HFF-Myc (cell line): ENCODE measurements around the gene ACP4.
"Not testable (repeated sequence)": the region's sequence is repeated elsewhere in the genome, so short reads cannot be mapped to it uniquely, and the experiment has no call there.

ENCODE experiments used
- DNase-seq: peaks from one replicate; pipeline ENCODE4 v3.0.0-alpha.2; 2011; ENCODE audit warnings: low read depth; ENCODE audit errors: extremely low read depth
- H3K4me3 ChIP-seq: replicated peaks from 2 replicates; pipeline ENCODE4 v1.5.1; 2011; ENCODE audit warnings: low read depth, mild to moderate bottlenecking, control low read depth, low read length
- TF ChIP-seq, protein P1 (sequence below): IDR thresholded peaks from 2 replicates; pipeline ENCODE4 v1.5.1; 2012; ENCODE audit warnings: mild to moderate bottlenecking, low read depth, low read length, control low read depth; ENCODE audit errors: missing control alignments

Gene ACP4, protein sequence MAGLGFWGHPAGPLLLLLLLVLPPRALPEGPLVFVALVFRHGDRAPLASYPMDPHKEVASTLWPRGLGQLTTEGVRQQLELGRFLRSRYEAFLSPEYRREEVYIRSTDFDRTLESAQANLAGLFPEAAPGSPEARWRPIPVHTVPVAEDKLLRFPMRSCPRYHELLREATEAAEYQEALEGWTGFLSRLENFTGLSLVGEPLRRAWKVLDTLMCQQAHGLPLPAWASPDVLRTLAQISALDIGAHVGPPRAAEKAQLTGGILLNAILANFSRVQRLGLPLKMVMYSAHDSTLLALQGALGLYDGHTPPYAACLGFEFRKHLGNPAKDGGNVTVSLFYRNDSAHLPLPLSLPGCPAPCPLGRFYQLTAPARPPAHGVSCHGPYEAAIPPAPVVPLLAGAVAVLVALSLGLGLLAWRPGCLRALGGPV

DNA sequence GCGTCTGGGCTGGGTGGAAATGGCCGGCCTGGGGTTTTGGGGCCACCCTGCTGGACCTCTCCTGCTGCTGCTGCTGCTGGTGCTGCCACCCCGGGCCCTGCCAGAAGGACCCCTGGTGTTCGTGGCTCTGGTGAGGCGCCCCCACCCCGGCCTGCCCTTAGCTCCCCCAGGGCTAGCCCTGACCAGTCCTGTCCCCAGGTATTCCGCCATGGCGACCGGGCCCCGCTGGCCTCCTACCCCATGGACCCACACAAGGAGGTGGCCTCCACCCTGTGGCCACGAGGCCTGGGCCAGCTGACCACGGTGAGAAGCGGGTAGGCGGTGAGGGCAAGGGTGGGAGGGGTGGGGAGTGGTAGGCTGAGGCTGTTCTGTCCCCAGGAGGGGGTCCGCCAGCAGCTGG, at the start of gene ACP4:
Gene ACP4 (plus strand): TSS at position 20 of the 400 bp plus-strand sequence. CDS start 0 bp downstream, at position 20.
- no peak for DNase-seq
- TF ChIP-seq, protein P1, sequence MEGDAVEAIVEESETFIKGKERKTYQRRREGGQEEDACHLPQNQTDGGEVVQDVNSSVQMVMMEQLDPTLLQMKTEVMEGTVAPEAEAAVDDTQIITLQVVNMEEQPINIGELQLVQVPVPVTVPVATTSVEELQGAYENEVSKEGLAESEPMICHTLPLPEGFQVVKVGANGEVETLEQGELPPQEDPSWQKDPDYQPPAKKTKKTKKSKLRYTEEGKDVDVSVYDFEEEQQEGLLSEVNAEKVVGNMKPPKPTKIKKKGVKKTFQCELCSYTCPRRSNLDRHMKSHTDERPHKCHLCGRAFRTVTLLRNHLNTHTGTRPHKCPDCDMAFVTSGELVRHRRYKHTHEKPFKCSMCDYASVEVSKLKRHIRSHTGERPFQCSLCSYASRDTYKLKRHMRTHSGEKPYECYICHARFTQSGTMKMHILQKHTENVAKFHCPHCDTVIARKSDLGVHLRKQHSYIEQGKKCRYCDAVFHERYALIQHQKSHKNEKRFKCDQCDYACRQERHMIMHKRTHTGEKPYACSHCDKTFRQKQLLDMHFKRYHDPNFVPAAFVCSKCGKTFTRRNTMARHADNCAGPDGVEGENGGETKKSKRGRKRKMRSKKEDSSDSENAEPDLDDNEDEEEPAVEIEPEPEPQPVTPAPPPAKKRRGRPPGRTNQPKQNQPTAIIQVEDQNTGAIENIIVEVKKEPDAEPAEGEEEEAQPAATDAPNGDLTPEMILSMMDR: no peak
- H3K4me3 ChIP-seq: no peak within 1 kb of the TSS

DNA sequence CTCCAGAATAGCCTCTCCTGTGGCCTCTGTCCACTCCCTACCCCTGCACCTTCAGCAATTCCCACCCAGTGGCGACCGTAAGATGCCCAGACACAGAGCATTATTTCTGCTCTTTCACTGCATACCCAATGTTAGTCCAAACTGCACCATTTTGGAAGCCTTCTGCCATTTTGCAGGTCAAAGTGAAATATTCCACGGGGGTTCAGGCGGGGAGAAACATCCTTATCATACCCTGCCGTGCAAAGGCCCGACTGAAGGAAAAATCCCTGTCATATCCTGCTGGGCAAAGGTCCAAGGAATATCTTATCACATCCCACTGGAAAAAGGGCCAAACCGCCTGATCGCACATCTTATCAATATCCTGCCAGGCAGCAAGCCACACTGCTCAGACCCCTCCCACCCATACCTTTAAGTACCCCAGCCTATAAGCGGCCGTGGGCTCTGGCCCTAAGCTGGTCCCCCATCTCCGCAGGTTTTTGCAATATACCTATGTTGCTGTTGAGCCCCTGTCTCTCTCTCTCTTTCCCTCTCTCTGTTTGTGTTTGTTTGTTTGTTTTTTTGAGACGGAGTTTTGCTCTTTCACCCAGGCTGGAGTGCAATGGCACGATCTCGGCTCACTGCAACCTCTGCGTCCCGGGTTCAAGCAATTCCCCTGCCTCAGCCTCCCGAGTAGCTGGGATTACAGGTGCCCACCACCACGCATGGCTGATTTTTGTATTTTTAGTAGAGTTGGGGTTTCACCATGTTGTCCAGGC, 48.9 kb upstream of the ACP4 start:
- DNase-seq: no peak
- TF ChIP-seq, protein P1: no peak
- no peak overlapping the region for H3K4me3 ChIP-seq

DNA sequence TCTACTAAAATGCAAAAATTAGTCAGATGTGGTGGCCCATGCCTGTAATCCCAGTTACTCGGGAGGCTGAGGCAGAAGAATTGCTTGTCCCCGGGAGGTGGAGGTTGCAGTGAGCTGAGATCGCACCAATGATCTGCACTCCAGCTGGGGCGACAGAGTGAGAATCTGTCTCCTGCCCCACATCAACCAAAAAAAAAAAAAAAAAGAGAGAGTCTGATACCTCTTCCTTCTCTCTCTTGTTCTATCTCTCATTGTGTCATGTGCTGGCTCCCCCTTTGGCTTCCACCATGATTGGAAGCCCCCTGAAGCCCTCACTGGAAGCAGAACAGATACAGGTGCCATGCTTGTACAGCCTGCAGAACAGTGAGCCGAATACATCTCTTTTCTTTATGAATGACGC, 46.7 kb upstream of the ACP4 start:
- TF ChIP-seq, protein P1: no peak

DNA sequence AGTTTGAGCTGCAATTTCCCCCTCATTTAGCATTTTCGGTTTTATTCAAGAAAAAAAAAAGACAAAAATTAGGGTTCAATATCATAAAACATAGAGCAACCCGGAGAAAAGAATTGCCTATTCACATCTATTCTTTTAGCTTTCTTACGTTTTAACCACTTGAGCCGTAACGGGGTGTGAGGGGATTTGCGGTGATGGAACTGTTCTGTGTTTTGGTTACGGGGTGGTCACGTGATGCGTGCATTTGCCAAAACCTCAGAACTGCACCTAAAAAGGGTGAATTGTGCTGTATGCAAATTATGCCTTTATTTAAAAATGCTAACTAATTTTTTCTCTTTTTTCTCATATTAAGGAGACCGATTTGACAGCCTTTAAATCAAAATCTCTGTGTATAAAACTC, 45.0 kb upstream of the ACP4 start:
- H3K4me3 ChIP-seq: no peak overlapping the region
- no peak for DNase-seq
- TF ChIP-seq, protein P1: no peak

More for the DNA sequence above, 46.7 kb upstream of the ACP4 start:
- H3K4me3 ChIP-seq: no peak overlapping the region
- no peak for DNase-seq

DNA sequence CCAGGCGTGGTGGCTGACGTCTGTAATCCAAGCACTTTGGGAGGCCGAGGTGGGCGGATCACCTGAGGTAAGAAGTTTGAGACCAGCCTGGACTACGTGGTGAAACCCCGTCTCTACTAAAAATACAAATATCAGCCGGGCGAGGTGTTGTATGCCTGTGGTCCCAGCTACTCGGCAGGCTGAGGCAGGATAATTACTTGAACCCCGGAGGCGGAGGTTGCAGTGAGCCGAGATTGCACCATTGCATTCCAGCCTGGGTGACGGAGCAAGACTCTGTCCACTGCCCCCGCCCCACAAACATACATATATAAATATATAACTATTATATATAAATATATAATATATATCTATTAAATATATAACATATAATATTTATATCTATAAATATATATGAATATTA, 43.1 kb upstream of the ACP4 start:
- H3K4me3 ChIP-seq, DNase-seq: not testable (repeated sequence)

DNA sequence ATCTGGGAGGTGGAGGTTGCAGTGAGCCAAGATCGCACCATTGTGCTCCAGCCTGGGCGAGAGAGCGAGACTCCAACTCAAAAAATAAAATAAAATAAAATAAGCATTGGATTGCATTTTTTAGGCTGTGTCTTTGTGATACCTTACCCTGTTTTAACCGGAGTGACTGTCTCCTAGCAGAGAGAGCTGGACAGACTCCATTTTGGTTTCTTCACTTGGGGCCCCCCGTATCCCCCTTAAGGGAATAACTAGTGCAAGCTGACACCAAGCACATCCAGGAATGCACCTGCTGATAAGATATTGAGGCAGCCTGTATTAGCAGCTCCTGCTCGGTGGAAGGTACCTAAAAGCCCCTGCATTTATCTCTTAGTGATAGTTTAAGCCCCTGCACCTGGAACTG, 40.7 kb upstream of the ACP4 start:
- no peak for DNase-seq
- no peak overlapping the region for H3K4me3 ChIP-seq
- TF ChIP-seq, protein P1: no peak

DNA sequence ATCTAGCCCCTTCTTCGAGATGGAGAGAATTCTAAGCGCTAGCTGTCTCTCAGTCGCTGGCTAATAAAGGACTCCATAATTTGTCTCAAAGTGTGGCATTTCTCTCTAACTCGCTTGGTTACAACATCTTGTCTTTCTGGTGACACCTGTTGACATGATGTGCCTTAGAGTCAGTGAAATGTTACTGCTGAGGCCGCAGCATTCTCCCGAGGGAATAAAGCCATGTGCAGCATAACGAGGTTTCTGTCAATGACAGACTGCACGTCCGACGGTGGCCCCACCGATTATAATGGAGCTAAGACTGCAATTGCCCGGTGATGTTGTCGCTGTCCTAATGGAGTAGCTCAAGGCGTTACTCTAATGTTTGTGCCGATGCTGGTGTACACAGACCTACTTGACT, 40.2 kb upstream of the ACP4 start:
- DNase-seq: no peak
- TF ChIP-seq, protein P1: no peak
- H3K4me3 ChIP-seq: no peak overlapping the region
